GM20000 (cell line): ENCODE measurements around the gene ROR1.
"Not testable (repeated sequence)": the region's sequence is repeated elsewhere in the genome, so short reads cannot be mapped to it uniquely, and the experiment has no call there.

ENCODE experiments used
- DNase-seq: peaks from one replicate; pipeline ENCODE4 v3.0.0; 2012; ENCODE audit warnings: low spot score
- CTCF ChIP-seq: IDR thresholded peaks from 2 replicates; pipeline ENCODE4 v1.5.1; 2012; ENCODE audit warnings: mild to moderate bottlenecking, control low read depth; ENCODE audit errors: extremely low read depth, missing control alignments

Gene ROR1

GRCh38 chr1:63813829-63814277 is 40.0 kb downstream of the ROR1 start:
- TF ChIP-seq CTCF = no peak

GRCh38 chr1:63816217-63816815 is 42.5 kb downstream of the ROR1 start:
- DNase-seq = not testable (repeated sequence)

More at GRCh38 chr1:63813829-63814277, 40.0 kb downstream of the ROR1 start:
- DNase-seq = no peak

GRCh38 chr1:63817152-63817667 is 43.4 kb downstream of the ROR1 start:
- TF ChIP-seq CTCF = no peak
- no peak for DNase-seq

- no peak for TF ChIP-seq CTCF
- DNase-seq = no peak
These were observed 43.9 kb downstream of the ROR1 start for GRCh38 chr1:63817700-63818099.

GRCh38 chr1:63818567-63819325 is 44.9 kb downstream of the ROR1 start:
- TF ChIP-seq CTCF = no peak
- no peak for DNase-seq

GRCh38 chr1:63819795-63820194 is 46.0 kb downstream of the ROR1 start:
- no peak for TF ChIP-seq CTCF
- DNase-seq = no peak

- no peak for DNase-seq
- TF ChIP-seq CTCF = no peak
These were observed 47.5 kb downstream of the ROR1 start for GRCh38 chr1:63821091-63822005.
